K562 (cell line): ENCODE measurements around the gene RNF26.

Source experiments
- CTCF ChIP-seq, 3 experiments: IDR thresholded peaks in 2 of 3; conservative IDR thresholded peaks in 1 of 3; 2 replicates each; pipeline ENCODE4 v1.5.1; 2011 to 2012; ENCODE audit warnings: low read length in 3 of 3, mild to moderate bottlenecking in 3 of 3, control low read depth in 2 of 3, improper control_type of control experiment in 1 of 3, inconsistent platforms in 1 of 3, low read depth in 1 of 3, mixed read lengths in 1 of 3, moderate library complexity in 1 of 3; ENCODE audit not compliant: insufficient read depth in 2 of 3
- HBP1 ChIP-seq: fragments of 450-650 bp; formaldehyde crosslinking; IDR thresholded peaks from 2 replicates; pipeline ENCODE4 v1.4.0; 2022; ENCODE audit warnings: missing genetic modification characterization
- HMBOX1 ChIP-seq: sonication (generic); IDR thresholded peaks from 2 replicates; pipeline ENCODE4 v1.6.1; 2016
- POLR2AphosphoS2 ChIP-seq: IDR thresholded peaks from 2 replicates; pipeline ENCODE4 v1.6.1; 2012; ENCODE audit warnings: low read length, improper control_type of control experiment
- POLR2AphosphoS5 ChIP-seq: IDR thresholded peaks from 2 replicates; pipeline ENCODE4 v1.6.1; 2011; ENCODE audit warnings: mild to moderate bottlenecking, low read depth, low read length, moderate library complexity; ENCODE audit not compliant: control insufficient read depth, insufficient read depth
- RERE ChIP-seq: sonication (generic); formaldehyde crosslinking; IDR thresholded peaks from 2 replicates; pipeline ENCODE4 v1.8.0; 2023; ENCODE audit warnings: missing genetic modification reagents, mild to moderate bottlenecking, borderline replicate concordance
- REST ChIP-seq, 2 experiments: fragments of 450-650 bp; formaldehyde crosslinking in 1 of 2; IDR thresholded peaks; 2 replicates each; pipeline versions ENCODE4 v1.4.0 to v1.6.1; 2014 to 2020; ENCODE audit warnings: mild to moderate bottlenecking in 2 of 2, borderline replicate concordance in 1 of 2, low read depth in 1 of 2
- SRSF1 ChIP-seq: fragments of 200-400 bp; formaldehyde crosslinking; IDR thresholded peaks from 2 replicates; pipeline ENCODE4 v1.6.1; 2017; ENCODE audit warnings: mild to moderate bottlenecking, low read depth, low read length, moderate library complexity

GRCh38 chr11:119316016-119316728, 18.2 kb upstream of the RNF26 start:
- no peak for TF ChIP-seq CTCF (IDR thresholded peaks at IDR 0.05 in 2 of 3, conservative IDR thresholded peaks at IDR 0.05 in 1 of 3; ENCODE audit: insufficient read depth in 2 of 3, low read depth in 1 of 3, low read length in 3 of 3)
- TF ChIP-seq POLR2AphosphoS2 = no peak
- TF ChIP-seq HBP1 (CRISPR knock-in tag) = no peak
- TF ChIP-seq REST (IDR thresholded peaks at IDR 0.05; ENCODE audit: borderline replicate concordance) = no peak
- TF ChIP-seq REST (CRISPR knock-in tag; IDR thresholded peaks at IDR 0.05; ENCODE audit: low read depth) = no peak
- TF ChIP-seq SRSF1 = no peak
- no peak for TF ChIP-seq POLR2AphosphoS5
- TF ChIP-seq HMBOX1 = no peak
- TF ChIP-seq RERE (CRISPR knock-in tag) = no peak
